IMR-90 (cell line): ENCODE results near the gene ZNF600. TPM values are rescaled to one million over a fixed set of nuclear protein-coding genes. Genes with fewer than 3 reads are reported as not detected.
"Not testable (repeated sequence)": the region's sequence is repeated elsewhere in the genome, so short reads cannot be mapped to it uniquely, and the experiment has no call there.

Experiments
- ATAC-seq: fragments of 200-7000 bp; cut with Tn5 transposase; 2 replicates; pipeline ENCODE4 v1.9.1; 2020; ENCODE audit warnings: low read depth, mild to moderate bottlenecking, moderate library complexity
- Bru-seq: library from RNA; stranded (reverse); fragments of 400-500 nt; gene quantifications from one replicate; lab custom pipeline; 2021; lab: Mats Ljungman, UMichigan
- BruChase-seq, 2 experiments: library from RNA; stranded (reverse); fragments of 400-500 nt; gene quantifications; one replicate each; lab custom pipeline; 2021; lab: Mats Ljungman, UMichigan
- BruUV-seq: library from RNA; stranded (reverse); fragments of 400-500 nt; replicated peaks from 2 replicates; lab custom pipeline; 2021; lab: Mats Ljungman, UMichigan
- CTCF ChIA-PET: fragments of 300-600 bp; formaldehyde crosslinking; extraction: SDS; loops from one replicate; lab custom pipeline; 2021; ENCODE audit warnings: antibody characterized with exemption; lab: Yijun Ruan, JAX
- POLR2A ChIA-PET: fragments of 300-600 bp; sonication (Branson Sonifier 250); formaldehyde crosslinking; loops from one replicate; lab custom pipeline; 2022; ENCODE audit warnings: antibody characterized with exemption; ENCODE audit not compliant: unreplicated experiment; lab: Charles Lee
- DNase-seq: peaks from one replicate; pipeline ENCODE4 v3.0.0; 2013
- H2AFZ ChIP-seq: replicated peaks from 2 replicates; pipeline ENCODE3; 2013; ENCODE audit warnings: low read length, mild to moderate bottlenecking; ENCODE audit not compliant: poor library complexity
- H2AK5ac ChIP-seq: 2 replicates; pipeline ENCODE4 v1.6.1; 2013; ENCODE audit warnings: low read depth, low read length, inconsistent platforms
- H2AK9ac ChIP-seq: replicated peaks from 2 replicates; pipeline ENCODE3; 2013; ENCODE audit warnings: mild to moderate bottlenecking, low read depth, low read length, moderate library complexity; ENCODE audit not compliant: poor library complexity
- H2BK120ac ChIP-seq: 2 replicates; pipeline ENCODE4 v1.6.1; 2013; ENCODE audit warnings: low read depth, low read length, inconsistent platforms
- H2BK15ac ChIP-seq: 3 replicates; pipeline ENCODE4 v1.6.1; 2013; ENCODE audit warnings: low read depth, low read length, inconsistent platforms
- H2BK20ac ChIP-seq: 2 replicates; pipeline ENCODE4 v1.6.1; 2013; ENCODE audit warnings: low read depth, mild to moderate bottlenecking, inconsistent platforms, low read length, moderate library complexity
- H2BK5ac ChIP-seq: 2 replicates; pipeline ENCODE4 v1.6.1; 2013; ENCODE audit warnings: mild to moderate bottlenecking, low read depth, low read length, inconsistent platforms; ENCODE audit not compliant: poor library complexity, severe bottlenecking
- H3K14ac ChIP-seq: replicated peaks from 2 replicates; pipeline ENCODE4 v1.6.1; 2013; ENCODE audit warnings: low read depth, low read length, inconsistent platforms
- H3K18ac ChIP-seq: 2 replicates; pipeline ENCODE4 v1.6.1; 2013; ENCODE audit warnings: low read depth, low read length, control low read depth
- H3K23ac ChIP-seq: 2 replicates; pipeline ENCODE4 v1.6.1; 2013; ENCODE audit warnings: low read depth, low read length, inconsistent platforms
- H3K27ac ChIP-seq: 2 replicates; pipeline ENCODE4 v1.5.1; 2013; ENCODE audit warnings: mild to moderate bottlenecking, control low read depth, low read length; ENCODE audit not compliant: insufficient read depth
- H3K27me3 ChIP-seq: 2 replicates; pipeline ENCODE4 v1.6.1; 2013; ENCODE audit warnings: low read length; ENCODE audit not compliant: control insufficient read depth, insufficient read depth
- H3K36me3 ChIP-seq: 2 replicates; pipeline ENCODE4 v1.6.1; 2013; ENCODE audit warnings: low read length, mixed read lengths; ENCODE audit not compliant: control insufficient read depth, insufficient read depth
- H3K4ac ChIP-seq: 2 replicates; pipeline ENCODE4 v1.6.1; 2013; ENCODE audit warnings: low read depth, low read length, inconsistent platforms
- H3K4me1 ChIP-seq: 2 replicates; pipeline ENCODE4 v1.6.1; 2013; ENCODE audit warnings: low read length, mixed read lengths; ENCODE audit not compliant: control insufficient read depth, insufficient read depth
- H3K4me2 ChIP-seq: 2 replicates; pipeline ENCODE4 v1.6.1; 2013; ENCODE audit warnings: low read depth, mild to moderate bottlenecking, control low read depth, low read length, moderate library complexity
- H3K4me3 ChIP-seq: 2 replicates; pipeline ENCODE4 v1.5.1; 2013; ENCODE audit warnings: low read depth, mild to moderate bottlenecking, control low read depth, low read length, moderate library complexity; ENCODE audit not compliant: insufficient read depth
- H3K56ac ChIP-seq: 2 replicates; pipeline ENCODE4 v1.6.1; 2013; ENCODE audit warnings: low read length, inconsistent platforms; ENCODE audit not compliant: insufficient read depth; ENCODE audit errors: extremely low read depth
- H3K79me1 ChIP-seq, 2 experiments: 2 replicates each; pipeline ENCODE4 v1.6.1; 2013; ENCODE audit warnings: low read length in 2 of 2, inconsistent platforms in 1 of 2, low read depth in 1 of 2
- H3K9ac ChIP-seq: 2 replicates; pipeline ENCODE4 v1.6.1; 2013; ENCODE audit warnings: low read depth, low read length, control low read depth
- H3K9me1 ChIP-seq: 2 replicates; pipeline ENCODE4 v1.6.1; 2013; ENCODE audit warnings: low read length, inconsistent platforms; ENCODE audit not compliant: insufficient read depth
- H3K9me3 ChIP-seq: 2 replicates; pipeline ENCODE4 v1.6.1; 2013; ENCODE audit warnings: low read length; ENCODE audit not compliant: control insufficient read depth, insufficient read depth
- H4K20me1 ChIP-seq: 2 replicates; pipeline ENCODE4 v1.6.1; 2013; ENCODE audit warnings: low read length, inconsistent platforms; ENCODE audit not compliant: insufficient read depth
- H4K5ac ChIP-seq: 2 replicates; pipeline ENCODE4 v1.6.1; 2013; ENCODE audit warnings: mild to moderate bottlenecking, low read depth, low read length, control low read depth
- H4K8ac ChIP-seq, 2 experiments: 2 replicates each; pipeline ENCODE4 v1.6.1; 2013; ENCODE audit warnings: low read depth in 2 of 2, low read length in 2 of 2, control low read depth in 1 of 2, inconsistent platforms in 1 of 2
- H4K91ac ChIP-seq: 2 replicates; pipeline ENCODE4 v1.6.1; 2013; ENCODE audit warnings: low read depth, low read length, inconsistent platforms; ENCODE audit not compliant: insufficient read depth
- WGBS, 2 experiments: methylation state at CpG; one replicate each; pipeline versions ENCODE4 v1.1.5 to v1.1.7; 2013; ENCODE audit warnings: missing lambda C conversion rate in 2 of 2; ENCODE audit not compliant: insufficient read length in 1 of 2; ENCODE audit errors: extremely low coverage in 2 of 2; 5-methylcytosine and 5-hydroxymethylcytosine counted together
- dilution Hi-C: fragments of 300-500 bp; cut with HindIII; formaldehyde crosslinking; loops from one replicate; pipeline ENCODE4 v1.14.3; 2018; ENCODE audit warnings: low sequenced_read_pairs; ENCODE audit not compliant: unreplicated experiment
- in situ Hi-C: fragments of 300-500 bp; cut with MboI; formaldehyde crosslinking; loops from 3 replicates; pipeline ENCODE4 v1.14.3; 2019; ENCODE audit warnings: low sequenced_read_pairs, inconsistent platforms, mixed read lengths
- intact Hi-C: fragments of 100-400 bp; cut with micrococcal nuclease; formaldehyde crosslinking; loops from 2 replicates; pipeline ENCODE4 v1.10.0; 2022
- long read RNA-seq: library from polyadenylated mRNA; unstranded; transcript quantifications from one replicate; pipeline ENCODE4 v2.0.0, GENCODE V29; 2021; ENCODE audit not compliant: unreplicated experiment
- polyA plus RNA-seq, 3 experiments: library from polyadenylated mRNA; depleted of rRNA; stranded (reverse); fragments of >200 nt; gene quantifications; 2 replicates each; pipeline ENCODE4 v1.2.3, GENCODE V29; 2012; ENCODE audit warnings: low replicate concordance in 1 of 3
- total RNA-seq: library from RNA; depleted of rRNA; stranded (reverse); fragments of >200 nt; gene quantifications from 2 replicates; pipeline ENCODE4 v1.2.3, GENCODE V29; 2012; rRNA removed

Gene ZNF600
- total RNA-seq, result 3.9 and 4.1 TPM in 2 replicates
- polyA plus RNA-seq (2012; rRNA removed), result 4.0 and 4.4 TPM in 2 replicates
- polyA plus RNA-seq (2012; cell fraction: cytosol; rRNA removed), result 0.95 and 1.2 TPM in 2 replicates
- polyA plus RNA-seq (2012; cell fraction: nucleus; rRNA removed; ENCODE audit: low replicate concordance), result 9.8 and 18.8 TPM in 2 replicates
- Bru-seq, nascent RNA, result percentile 57 among the genes with signal in this experiment
- BruChase-seq, experiment 1, labeled RNA remaining after a 6-hour chase, result percentile 57 among the genes with signal in this experiment
- percentile 53 among the genes with signal in this experiment for BruChase-seq, experiment 2, labeled RNA remaining after a 2-hour chase
- long read RNA-seq, partial matches to known transcripts, result 1 of 7 reads
- long read RNA-seq, other reads (novel, unspliced or antisense), result 4 of 7 reads

DNA sequence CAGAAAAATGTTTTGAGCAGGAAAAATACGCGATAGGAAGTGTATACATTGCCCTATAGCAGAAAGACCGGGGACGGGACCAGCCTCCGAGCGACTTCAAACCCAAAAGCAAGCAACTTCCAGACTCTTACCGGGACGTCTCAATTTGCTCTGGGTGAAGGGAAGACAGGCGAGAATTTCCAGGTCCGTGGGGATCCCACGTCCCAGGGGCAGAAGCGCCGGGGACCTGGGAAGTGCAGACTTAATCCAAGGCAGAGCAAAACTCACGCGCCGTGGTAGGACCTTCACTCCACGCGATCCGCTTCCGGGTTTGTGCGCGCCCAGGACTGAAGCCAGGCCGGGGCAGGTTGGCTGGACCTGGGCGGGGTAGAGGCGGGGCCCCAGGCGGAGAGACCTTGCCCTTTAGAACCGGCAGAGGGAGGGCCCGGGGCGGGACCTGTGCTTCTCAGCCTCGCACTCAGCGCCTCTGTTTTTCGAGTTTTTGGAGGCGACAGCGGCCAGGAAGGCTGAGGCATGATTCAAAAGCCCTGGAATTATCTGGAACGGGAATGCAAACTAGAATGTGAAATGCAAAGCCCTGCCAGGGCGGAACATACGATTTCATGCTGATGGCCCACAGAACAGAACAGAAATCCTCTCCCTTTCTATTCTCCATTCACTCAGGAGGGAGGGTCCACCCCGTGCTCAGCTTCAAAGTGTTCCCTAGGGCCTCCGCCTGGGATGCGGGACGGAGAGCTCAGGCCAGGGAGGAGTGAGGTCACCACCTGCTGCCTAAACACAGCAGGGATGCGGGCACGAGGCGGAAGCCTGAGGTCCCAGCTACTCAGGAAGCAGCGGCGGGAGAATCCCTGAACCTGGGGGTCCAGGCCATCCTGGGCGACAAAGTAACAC, at the start of gene ZNF600:
ZNF600 (minus strand) TSS at position 328 of the 891 bp plus-strand sequence. CDS start 7,903 bp downstream, outside the sequence.
- H2AK5ac ChIP-seq, H3K27me3 ChIP-seq, H3K4me1 ChIP-seq, H3K9me3 ChIP-seq, in situ Hi-C loops, H2BK20ac ChIP-seq, CTCF ChIA-PET, H3K79me1 ChIP-seq, BruUV-seq, H3K36me3 ChIP-seq, POLR2A ChIA-PET, H4K20me1 ChIP-seq, H2BK5ac ChIP-seq, H3K56ac ChIP-seq, dilution Hi-C loops, H2BK120ac ChIP-seq, H3K4ac ChIP-seq, H2BK15ac ChIP-seq, H4K91ac ChIP-seq, H3K9me1 ChIP-seq: not testable (repeated sequence)
- intact Hi-C loops, result loop anchor here (5.0 kb wide), 1 partner anchor 176 kb away; the partner anchor contains the start of gene ZNF816
- 0 out of 2 replicates have a peak within 1 kb of the TSS, but pooled peaks have one; percentile 32 for H3K27ac ChIP-seq
- 4% methylated on average over 13 of the region's 47 CpGs; no CpG with 5 or more reads in 1 of the 2 experiments for WGBS, 2 experiments
- peak; percentile 99 for ATAC-seq
- peak within 1 kb of the TSS; percentile 89 for H2AK9ac ChIP-seq
- peak within 1 kb of the TSS; percentile 85 for H3K4me2 ChIP-seq
- peak within 1 kb of the TSS; percentile 55 to 81; a peak in 3 of 4 replicates for H4K8ac ChIP-seq
- peak within 1 kb of the TSS; percentile 97 for H2AFZ ChIP-seq
- peak; percentile 48 for DNase-seq
- 0 out of 2 replicates have a peak within 1 kb of the TSS, but pooled peaks have one; percentile 34 for H3K14ac ChIP-seq
- H4K5ac ChIP-seq, result peak within 1 kb of the TSS; percentile 65; the same call in 1 of the 2 replicates
- H3K4me3 ChIP-seq, result peak within 1 kb of the TSS; percentile 86
- peak within 1 kb of the TSS; percentile 83 for H3K23ac ChIP-seq
- H3K18ac ChIP-seq, result peak within 1 kb of the TSS; percentile 48; the same call in 1 of the 2 replicates
- peak within 1 kb of the TSS; percentile 84 for H3K9ac ChIP-seq

DNA sequence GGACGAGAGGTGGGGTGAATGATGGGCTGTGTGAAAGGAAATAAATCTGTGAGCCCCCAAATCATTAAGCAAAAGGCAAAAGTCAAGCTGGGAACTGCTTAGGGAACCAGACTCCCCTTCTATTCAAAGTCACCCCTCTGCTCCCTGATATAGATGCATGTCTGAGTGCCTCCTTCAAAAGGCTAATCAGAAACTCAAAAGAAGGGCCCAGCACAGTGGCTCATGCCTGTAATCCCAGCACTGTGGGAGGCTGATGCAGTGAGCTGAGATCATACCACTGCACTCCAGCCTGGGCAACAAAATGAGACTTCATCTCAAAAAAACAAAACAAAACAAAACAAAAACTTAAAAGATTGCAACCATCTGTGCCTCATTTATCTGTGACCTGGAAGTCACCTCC, 47.7 kb upstream of the ZNF600 start:
- H2AK9ac ChIP-seq, in situ Hi-C loops, H3K56ac ChIP-seq, BruUV-seq, H2BK15ac ChIP-seq, H3K9ac ChIP-seq, H3K4me2 ChIP-seq, CTCF ChIA-PET, H3K9me1 ChIP-seq, H2BK120ac ChIP-seq, H2BK20ac ChIP-seq, POLR2A ChIA-PET, H3K4me3 ChIP-seq, DNase-seq, H4K91ac ChIP-seq, H3K14ac ChIP-seq, H4K8ac ChIP-seq, H3K36me3 ChIP-seq, H4K5ac ChIP-seq, H2BK5ac ChIP-seq, H3K18ac ChIP-seq, H3K4me1 ChIP-seq, H3K79me1 ChIP-seq, H3K4ac ChIP-seq, H2AK5ac ChIP-seq, H3K27ac ChIP-seq, H4K20me1 ChIP-seq, H3K27me3 ChIP-seq, dilution Hi-C loops, intact Hi-C loops, H3K23ac ChIP-seq, H2AFZ ChIP-seq, ATAC-seq: not testable (repeated sequence)
- peaks cover 19% of the 10 kb centered on the region for H3K9me3 ChIP-seq
- no CpG with 5 or more reads among the region's 1 CpG for WGBS, 2 experiments
